HG03460 (cell line): ENCODE data around the gene CFHR4.
"Not testable (repeated sequence)": the region's sequence is repeated elsewhere in the genome, so short reads cannot be mapped to it uniquely, and the experiment has no call there.

Experiments used
- ATAC-seq: cut with Tn5 transposase; IDR thresholded peaks from one replicate; pipeline ENCODE4 v1.9.1; 2021; ENCODE audit not compliant: unreplicated experiment

Gene CFHR4

GRCh38 chr1:196933531-196934189, 45.8 kb downstream of the CFHR4 start:
- no peak for ATAC-seq

GRCh38 chr1:196941474-196941873, 53.6 kb downstream of the CFHR4 start:
- ATAC-seq = not testable (repeated sequence)

GRCh38 chr1:196943568-196943967, 55.7 kb downstream of the CFHR4 start, which contains the start of gene CFHR2:
Gene CFHR2 (plus strand): TSS chr1:196943738. CDS start chr1:196943881, 143 bp downstream.
- ATAC-seq = not testable (repeated sequence)

- ATAC-seq = peak; percentile 88
Observed at GRCh38 chr1:196951711-196952394, 64.0 kb downstream of the CFHR4 start.

- no peak for ATAC-seq
Observed at GRCh38 chr1:196954778-196955177, 66.9 kb downstream of the CFHR4 start.

- ATAC-seq = no peak
Observed at GRCh38 chr1:196955926-196956325, 68.1 kb downstream of the CFHR4 start.

GRCh38 chr1:196960854-196961253, 73.0 kb downstream of the CFHR4 start:
- ATAC-seq = no peak
